Measurements from ENCODE around the gene SLC2A8.

SLC2A8 gene

GRCh38 chr9:127396253-127396807 is 639 bp upstream of the SLC2A8 start:
- Histone ChIP-seq H3K79me1 (ENCODE audit: low read length) (peaks cover 5% of the 10 kb centered on the region), H3K18ac (ENCODE audit: low read length) (no peak overlapping the region), H3K27me3 (ENCODE audit: insufficient read depth, low read length, poor library complexity) (no peaks in the 10 kb centered on the region), H3K9ac (ENCODE audit: low read length) (peak overlapping the region; percentile 32), H2BK5ac (ENCODE audit: low read length) (no peak overlapping the region), H2BK15ac (replicated peaks; ENCODE audit: low read depth) (no peak overlapping the region), H2AK5ac (ENCODE audit: low read length) (no peak overlapping the region), H3K23ac (ENCODE audit: low read length) (no peak overlapping the region), H3K36me3 (ENCODE audit: control insufficient read depth, insufficient read depth, low read length) (no peaks in the 10 kb centered on the region), H3K4me2 (ENCODE audit: low read length) (peak overlapping the region; percentile 67), H3K56ac (ENCODE audit: low read length) (peak overlapping the region; percentile 44), H3K79me2 (ENCODE audit: control insufficient read depth, insufficient read depth, low read length) (peaks cover 2% of the 10 kb centered on the region), H3K4me3 (ENCODE audit: low read length) (peak overlapping the region; percentile 23), H3K27ac (ENCODE audit: low read depth, low read length) (no peak overlapping the region), H4K5ac (ENCODE audit: low read length) (no peak overlapping the region), H3K4ac (ENCODE audit: low read depth, low read length) (no peak overlapping the region), H2BK120ac (ENCODE audit: low read depth, low read length) (no peak overlapping the region), H3K4me1 (ENCODE audit: control insufficient read depth, low read depth, low read length) (peaks cover 3% of the 10 kb centered on the region), H4K8ac (ENCODE audit: low read depth, low read length) (no peak overlapping the region)
- DNase-seq: no peak
- no CpG with 5 or more reads among the region's 27 CpGs for WGBS (ENCODE audit: extremely low coverage, insufficient coverage, low lambda C conversion rate)

GRCh38 chr9:127397646-127398274 is 791 bp downstream of the SLC2A8 start:
- peaks cover 3% of the 10 kb centered on the region for H3K4me1 ChIP-seq (ENCODE audit: control insufficient read depth, low read depth, low read length)
- no peak overlapping the region for H2BK15ac ChIP-seq (replicated peaks; ENCODE audit: low read depth)
- peak overlapping the region; percentile 60 for H3K18ac ChIP-seq (ENCODE audit: low read length)
- no peak overlapping the region for H3K23ac ChIP-seq (ENCODE audit: low read length)
- H4K5ac ChIP-seq (ENCODE audit: low read length): no peak overlapping the region
- H2BK120ac ChIP-seq (ENCODE audit: low read depth, low read length): no peak overlapping the region
- peak overlapping the region; percentile 87 for H3K9ac ChIP-seq (ENCODE audit: low read length)
- H3K79me1 ChIP-seq (ENCODE audit: low read length): peaks cover 5% of the 10 kb centered on the region
- H2AK5ac ChIP-seq (ENCODE audit: low read length): no peak overlapping the region
- peak overlapping the region; percentile 58 for H3K4me3 ChIP-seq (ENCODE audit: low read length)
- H3K27me3 ChIP-seq (ENCODE audit: insufficient read depth, low read length, poor library complexity): no peaks in the 10 kb centered on the region
- peak overlapping the region; percentile 55 for H3K27ac ChIP-seq (ENCODE audit: low read depth, low read length)
- H3K4ac ChIP-seq (ENCODE audit: low read depth, low read length): no peak overlapping the region
- H3K56ac ChIP-seq (ENCODE audit: low read length): peak overlapping the region; percentile 96
- peak overlapping the region; percentile 90 for H3K4me2 ChIP-seq (ENCODE audit: low read length)
- no peak overlapping the region for H4K8ac ChIP-seq (ENCODE audit: low read depth, low read length)
- H3K79me2 ChIP-seq (ENCODE audit: control insufficient read depth, insufficient read depth, low read length): peaks cover 2% of the 10 kb centered on the region
- no CpG with 5 or more reads among the region's 55 CpGs for WGBS (ENCODE audit: extremely low coverage, insufficient coverage, low lambda C conversion rate)
- H3K36me3 ChIP-seq (ENCODE audit: control insufficient read depth, insufficient read depth, low read length): no peaks in the 10 kb centered on the region
- H2BK5ac ChIP-seq (ENCODE audit: low read length): no peak overlapping the region
- DNase-seq: peak; percentile 57

DNA sequence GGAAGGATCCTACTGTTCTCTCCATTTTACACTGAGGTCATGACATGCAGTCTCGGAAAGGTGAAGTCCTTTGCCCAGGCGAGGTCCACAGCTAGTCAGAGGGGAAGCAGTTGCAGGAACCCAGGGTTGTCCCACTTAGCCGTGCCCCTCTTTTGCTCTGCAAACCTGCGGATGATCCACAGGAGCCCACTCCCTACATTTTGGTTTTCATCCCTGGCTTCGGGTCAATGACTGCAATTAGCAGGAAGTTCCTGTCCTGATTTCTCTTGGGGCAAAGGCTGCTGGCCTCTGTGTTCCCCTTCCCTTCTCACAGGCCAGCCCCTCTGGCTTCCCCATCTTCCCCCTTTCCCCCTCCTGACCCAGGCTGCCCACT is 1.3 kb downstream of the SLC2A8 start:
- Histone ChIP-seq H3K18ac (ENCODE audit: low read length) (no peak overlapping the region), H2BK5ac (ENCODE audit: low read length) (no peak overlapping the region), H2BK15ac (replicated peaks; ENCODE audit: low read depth) (no peak overlapping the region), H3K79me1 (ENCODE audit: low read length) (peaks cover 5% of the 10 kb centered on the region), H3K4me2 (ENCODE audit: low read length) (peak overlapping the region; percentile 90), H3K4ac (ENCODE audit: low read depth, low read length) (no peak overlapping the region), H2AK5ac (ENCODE audit: low read length) (no peak overlapping the region), H3K4me1 (ENCODE audit: control insufficient read depth, low read depth, low read length) (peaks cover 3% of the 10 kb centered on the region), H4K8ac (ENCODE audit: low read depth, low read length) (no peak overlapping the region), H3K79me2 (ENCODE audit: control insufficient read depth, insufficient read depth, low read length) (peaks cover 2% of the 10 kb centered on the region), H3K27me3 (ENCODE audit: insufficient read depth, low read length, poor library complexity) (no peaks in the 10 kb centered on the region), H3K23ac (ENCODE audit: low read length) (no peak overlapping the region), H3K36me3 (ENCODE audit: control insufficient read depth, insufficient read depth, low read length) (no peaks in the 10 kb centered on the region), H3K4me3 (ENCODE audit: low read length) (no peak overlapping the region), H2BK120ac (ENCODE audit: low read depth, low read length) (no peak overlapping the region), H3K27ac (ENCODE audit: low read depth, low read length) (no peak overlapping the region), H4K5ac (ENCODE audit: low read length) (no peak overlapping the region), H3K9ac (ENCODE audit: low read length) (peak overlapping the region; percentile 87), H3K56ac (ENCODE audit: low read length) (peak overlapping the region; percentile 96)
- whole genome bisulfite sequencing (ENCODE audit: extremely low coverage, insufficient coverage, low lambda C conversion rate): no CpG with 5 or more reads among the region's 5 CpGs
- no peak for DNase-seq

- Histone ChIP-seq H3K23ac (ENCODE audit: low read length) (no peak overlapping the region), H2BK15ac (replicated peaks; ENCODE audit: low read depth) (no peak overlapping the region), H3K79me1 (ENCODE audit: low read length) (peaks cover 5% of the 10 kb centered on the region), H3K9ac (ENCODE audit: low read length) (peak overlapping the region; percentile 44), H3K4me1 (ENCODE audit: control insufficient read depth, low read depth, low read length) (peaks cover 3% of the 10 kb centered on the region), H3K4me2 (ENCODE audit: low read length) (no peak overlapping the region), H4K5ac (ENCODE audit: low read length) (no peak overlapping the region), H3K36me3 (ENCODE audit: control insufficient read depth, insufficient read depth, low read length) (no peaks in the 10 kb centered on the region), H4K8ac (ENCODE audit: low read depth, low read length) (no peak overlapping the region), H3K79me2 (ENCODE audit: control insufficient read depth, insufficient read depth, low read length) (peaks cover 2% of the 10 kb centered on the region), H2AK5ac (ENCODE audit: low read length) (no peak overlapping the region), H3K4ac (ENCODE audit: low read depth, low read length) (no peak overlapping the region), H3K18ac (ENCODE audit: low read length) (no peak overlapping the region), H3K27ac (ENCODE audit: low read depth, low read length) (no peak overlapping the region), H2BK5ac (ENCODE audit: low read length) (no peak overlapping the region), H3K27me3 (ENCODE audit: insufficient read depth, low read length, poor library complexity) (no peaks in the 10 kb centered on the region), H3K56ac (ENCODE audit: low read length) (no peak overlapping the region), H3K4me3 (ENCODE audit: low read length) (no peak overlapping the region), H2BK120ac (ENCODE audit: low read depth, low read length) (no peak overlapping the region)
- no peak for DNase-seq
- WGBS (ENCODE audit: extremely low coverage, insufficient coverage, low lambda C conversion rate): no CpG with 5 or more reads among the region's 13 CpGs
Observed at GRCh38 chr9:127398715-127399400, 1.9 kb downstream of the SLC2A8 start.

- Histone ChIP-seq H3K36me3 (ENCODE audit: control insufficient read depth, insufficient read depth, low read length) (peaks cover 1% of the 10 kb centered on the region), H3K23ac (ENCODE audit: low read length) (no peak overlapping the region), H3K4me3 (ENCODE audit: low read length) (no peak overlapping the region), H2BK120ac (ENCODE audit: low read depth, low read length) (no peak overlapping the region), H4K5ac (ENCODE audit: low read length) (no peak overlapping the region), H3K79me2 (ENCODE audit: control insufficient read depth, insufficient read depth, low read length) (peaks cover 2% of the 10 kb centered on the region), H3K56ac (ENCODE audit: low read length) (no peak overlapping the region), H3K18ac (ENCODE audit: low read length) (no peak overlapping the region), H3K79me1 (ENCODE audit: low read length) (peaks cover 5% of the 10 kb centered on the region), H4K8ac (ENCODE audit: low read depth, low read length) (no peak overlapping the region), H3K27ac (ENCODE audit: low read depth, low read length) (no peak overlapping the region), H3K27me3 (ENCODE audit: insufficient read depth, low read length, poor library complexity) (no peaks in the 10 kb centered on the region), H2BK5ac (ENCODE audit: low read length) (no peak overlapping the region), H3K9ac (ENCODE audit: low read length) (no peak overlapping the region), H2BK15ac (replicated peaks; ENCODE audit: low read depth) (no peak overlapping the region), H3K4me2 (ENCODE audit: low read length) (no peak overlapping the region), H2AK5ac (ENCODE audit: low read length) (no peak overlapping the region), H3K4ac (ENCODE audit: low read depth, low read length) (no peak overlapping the region), H3K4me1 (ENCODE audit: control insufficient read depth, low read depth, low read length) (peaks cover 3% of the 10 kb centered on the region)
- DNase-seq: no peak
- no CpG with 5 or more reads among the region's 14 CpGs for WGBS (ENCODE audit: extremely low coverage, insufficient coverage, low lambda C conversion rate)
Observed at GRCh38 chr9:127399736-127400269, 2.8 kb downstream of the SLC2A8 start.

All from mesendoderm (in vitro differentiated cells).